ENCODE measurements around the gene SPPL2B. TPM values are rescaled to one million over a fixed set of nuclear protein-coding genes. Genes with fewer than 3 reads are reported as not detected.

Gene SPPL2B, protein sequence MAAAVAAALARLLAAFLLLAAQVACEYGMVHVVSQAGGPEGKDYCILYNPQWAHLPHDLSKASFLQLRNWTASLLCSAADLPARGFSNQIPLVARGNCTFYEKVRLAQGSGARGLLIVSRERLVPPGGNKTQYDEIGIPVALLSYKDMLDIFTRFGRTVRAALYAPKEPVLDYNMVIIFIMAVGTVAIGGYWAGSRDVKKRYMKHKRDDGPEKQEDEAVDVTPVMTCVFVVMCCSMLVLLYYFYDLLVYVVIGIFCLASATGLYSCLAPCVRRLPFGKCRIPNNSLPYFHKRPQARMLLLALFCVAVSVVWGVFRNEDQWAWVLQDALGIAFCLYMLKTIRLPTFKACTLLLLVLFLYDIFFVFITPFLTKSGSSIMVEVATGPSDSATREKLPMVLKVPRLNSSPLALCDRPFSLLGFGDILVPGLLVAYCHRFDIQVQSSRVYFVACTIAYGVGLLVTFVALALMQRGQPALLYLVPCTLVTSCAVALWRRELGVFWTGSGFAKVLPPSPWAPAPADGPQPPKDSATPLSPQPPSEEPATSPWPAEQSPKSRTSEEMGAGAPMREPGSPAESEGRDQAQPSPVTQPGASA
- 40.6 and 48.1 TPM in 2 replicates for total RNA-seq

GRCh38 chr19:2328401-2329148, at the start of gene SPPL2B, which contains the start of gene LSM7:
Gene SPPL2B, plus strand, starts transcription at chr19:2328684. Its CDS starts 26 bp downstream, at chr19:2328710.
Gene LSM7, minus strand, starts transcription at chr19:2328586. Its CDS starts 20 bp downstream, at chr19:2328566.

GRCh38 chr19:2282062-2282861, 46.2 kb upstream of the SPPL2B start, which contains the start of gene PEAK3:
Gene PEAK3, minus strand, starts transcription at chr19:2282175. Its CDS starts 1,244 bp downstream, at chr19:2280931.

GRCh38 chr19:2308114-2308556, 20.3 kb upstream of the SPPL2B start, which contains the start of gene LINGO3:
Gene LINGO3, minus strand, starts transcription at chr19:2308154. Its CDS starts 16,378 bp downstream, at chr19:2291776.

DNA sequence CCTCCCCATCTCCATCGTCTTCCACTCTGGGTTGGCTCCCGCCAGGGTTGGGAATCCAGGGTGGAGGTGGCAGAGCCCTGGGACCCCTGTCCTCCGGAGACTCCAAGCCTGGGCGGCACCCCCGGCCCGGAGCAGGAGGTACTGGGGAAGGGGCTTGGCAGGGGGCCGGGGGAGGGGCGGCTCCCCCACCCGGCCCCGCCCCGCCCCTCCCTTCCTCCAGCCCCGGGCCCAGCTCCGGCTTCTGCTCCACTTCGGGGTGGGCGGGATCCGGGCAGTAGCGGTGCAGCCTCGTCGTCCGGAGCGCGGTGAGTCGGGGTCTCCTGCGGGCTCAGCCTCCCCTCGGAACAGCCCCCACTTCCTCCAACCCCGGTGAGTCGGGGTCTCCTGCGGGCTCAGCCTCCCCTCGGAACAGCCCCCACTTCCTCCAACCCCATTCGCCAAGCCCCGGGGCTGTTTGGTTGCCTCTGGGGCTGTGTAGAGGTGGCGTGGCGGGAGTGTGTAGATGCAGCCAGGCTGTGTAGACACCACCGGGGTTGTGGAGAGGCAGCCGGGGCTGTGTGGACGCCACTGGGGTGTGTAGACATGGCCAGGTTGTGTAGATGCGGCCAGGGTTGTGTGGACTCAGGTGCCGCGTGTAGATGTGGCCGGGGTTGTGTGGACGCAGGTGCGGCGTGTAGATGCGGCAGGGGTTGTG, 31.7 kb downstream of the SPPL2B start, which contains the start of gene TMPRSS9:
Gene TMPRSS9, plus strand, starts transcription at position 274 of the 694 bp plus-strand sequence. CDS start 29,521 bp downstream, outside the sequence.

Other genes with a start within 250 kb of the SPPL2B start
- gene MOB3A, start 232.4 kb upstream of the SPPL2B start, total RNA-seq, result 30.8 and 39.5 TPM in 2 replicates
- 0.58 and 2.5 TPM in 2 replicates for gene IZUMO4, start 231.8 kb upstream of the SPPL2B start, total RNA-seq
- 116 and 169 TPM in 2 replicates for gene AP3D1, start 177.1 kb upstream of the SPPL2B start, total RNA-seq
- 6.0 and 6.7 TPM in 2 replicates for gene DOT1L, start 164.8 kb upstream of the SPPL2B start, total RNA-seq
- 46.0 and 58.5 TPM in 2 replicates for gene PLEKHJ1, start 92.4 kb upstream of the SPPL2B start, total RNA-seq
- 31.4 and 32.3 TPM in 2 replicates for gene SF3A2, start 91.9 kb upstream of the SPPL2B start, total RNA-seq
- 0.44 and 1.5 TPM in 2 replicates for gene AMH, start 79.4 kb upstream of the SPPL2B start, total RNA-seq
- 0.15 TPM in 1 of 2 replicates, not detected in the other for gene JSRP1, start 72.3 kb upstream of the SPPL2B start, total RNA-seq
- not detected in 2 replicates for gene PEAK3, start 46.5 kb upstream of the SPPL2B start, total RNA-seq
- gene LINGO3, start 20.5 kb upstream of the SPPL2B start, total RNA-seq, result not detected in 2 replicates
- 71.5 and 158 TPM in 2 replicates for gene LSM7, start 98 bp upstream of the SPPL2B start, total RNA-seq
- under 0.01 TPM in 1 of 2 replicates, not detected in the other for gene TMPRSS9, start 31.6 kb downstream of the SPPL2B start, total RNA-seq
- 32.4 and 42.6 TPM in 2 replicates for gene TIMM13, start 98.9 kb downstream of the SPPL2B start, total RNA-seq
- 47.6 and 110 TPM in 2 replicates for gene LMNB2, start 128.3 kb downstream of the SPPL2B start, total RNA-seq
- gene GADD45B, start 147.4 kb downstream of the SPPL2B start, total RNA-seq, result 10.3 and 26.0 TPM in 2 replicates

All from smooth muscle cell of trachea (primary cell).